Activated CD4-positive, CD25-positive, alpha-beta regulatory T cell (primary cell): Measurements from ENCODE around the gene SFI1.
A peak's percentile ranks its signal among the peaks of the same experiment; 100 is the strongest.
"Not testable (repeated sequence)": the region's sequence is repeated elsewhere in the genome, so short reads cannot be mapped to it uniquely, and the experiment has no call there.

Experiments
- DNase-seq, 4 experiments: peaks; one replicate each; lab custom pipeline; 2025; lab: John Stamatoyannopoulos, UW

The SFI1 gene

DNA sequence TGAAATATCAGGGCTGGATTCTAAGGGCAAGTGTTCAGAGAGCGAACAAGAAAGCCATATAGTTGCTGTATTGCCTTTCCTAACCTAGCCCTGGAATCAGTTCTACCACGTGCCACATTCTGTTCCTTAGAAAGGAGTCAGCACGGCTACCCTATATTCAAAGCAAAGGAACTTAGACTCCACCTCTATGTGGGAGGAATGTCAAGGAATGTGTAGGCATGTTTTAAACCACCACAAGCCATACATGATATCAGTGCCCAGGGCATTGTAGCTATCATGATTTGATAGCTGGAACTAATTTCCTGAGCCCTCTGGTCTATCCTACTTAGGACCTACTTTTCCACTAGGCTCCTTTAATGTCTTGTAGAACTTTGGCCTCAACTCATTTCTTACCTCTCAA, 4.2 kb upstream of the SFI1 start:
- no peak for DNase-seq

DNA sequence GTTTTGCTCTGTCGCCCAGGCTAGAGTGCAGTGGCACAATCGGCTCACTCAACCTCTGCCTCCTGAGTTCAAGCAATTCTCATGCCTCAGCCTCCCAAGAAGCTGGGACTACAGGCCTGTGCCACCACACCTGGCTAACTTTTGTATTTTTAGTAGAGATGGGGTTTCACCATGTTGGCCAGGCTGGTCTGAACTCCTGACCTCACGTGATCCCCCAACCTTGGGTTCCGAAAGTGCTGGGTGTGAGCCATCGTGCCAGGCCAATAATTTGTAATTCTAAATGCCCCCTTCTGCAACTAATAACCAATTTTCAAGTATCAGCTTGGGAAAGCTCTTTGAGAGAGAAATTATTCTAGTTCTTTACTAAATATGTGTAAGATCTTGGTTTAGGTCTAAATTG, 3.0 kb upstream of the SFI1 start:
- DNase-seq, result not testable (repeated sequence)

DNA sequence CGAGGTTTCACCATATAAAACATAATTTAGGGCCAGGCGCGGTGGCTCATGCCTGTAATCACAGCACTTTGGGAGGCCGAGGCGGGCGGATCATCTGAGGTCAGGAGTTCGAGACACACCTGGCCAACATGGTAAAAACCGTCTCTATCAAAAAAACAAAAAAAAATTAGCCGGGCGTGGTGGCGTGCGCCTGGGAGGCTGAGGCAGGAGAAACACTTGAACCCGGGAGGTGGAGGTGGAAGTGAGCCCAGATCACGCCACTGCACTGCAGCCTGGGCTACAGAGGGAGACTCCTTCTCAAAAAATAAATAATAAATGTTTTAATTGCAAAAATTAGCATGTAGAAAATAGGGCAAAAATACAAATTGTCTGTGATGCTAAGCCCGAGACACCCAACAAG, 993 bp upstream of the SFI1 start:
- no peak for DNase-seq

DNA sequence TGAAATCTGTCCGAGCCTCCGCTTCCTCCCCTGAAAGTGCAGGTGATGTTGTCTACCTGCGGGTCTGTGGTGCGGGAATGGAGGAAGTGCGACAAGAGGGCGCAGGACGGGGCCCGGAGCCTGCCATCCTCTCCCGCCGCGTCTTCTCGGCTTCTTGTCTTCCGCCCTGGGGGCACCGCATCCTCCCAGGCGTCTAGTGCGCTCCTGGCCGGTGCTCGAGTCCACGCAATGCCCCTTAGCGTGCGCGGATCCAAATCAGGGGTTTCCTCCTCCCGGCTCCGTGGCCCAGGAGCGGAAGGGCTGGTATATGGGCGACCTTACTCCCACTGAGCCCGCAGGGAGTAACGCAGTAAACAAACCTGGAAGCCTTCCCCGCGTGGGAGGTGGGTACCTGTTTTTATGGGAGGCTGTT, 405 bp downstream of the SFI1 start:
- peak in 2 of 4 experiments; percentile 14 to 25 for DNase-seq

DNA sequence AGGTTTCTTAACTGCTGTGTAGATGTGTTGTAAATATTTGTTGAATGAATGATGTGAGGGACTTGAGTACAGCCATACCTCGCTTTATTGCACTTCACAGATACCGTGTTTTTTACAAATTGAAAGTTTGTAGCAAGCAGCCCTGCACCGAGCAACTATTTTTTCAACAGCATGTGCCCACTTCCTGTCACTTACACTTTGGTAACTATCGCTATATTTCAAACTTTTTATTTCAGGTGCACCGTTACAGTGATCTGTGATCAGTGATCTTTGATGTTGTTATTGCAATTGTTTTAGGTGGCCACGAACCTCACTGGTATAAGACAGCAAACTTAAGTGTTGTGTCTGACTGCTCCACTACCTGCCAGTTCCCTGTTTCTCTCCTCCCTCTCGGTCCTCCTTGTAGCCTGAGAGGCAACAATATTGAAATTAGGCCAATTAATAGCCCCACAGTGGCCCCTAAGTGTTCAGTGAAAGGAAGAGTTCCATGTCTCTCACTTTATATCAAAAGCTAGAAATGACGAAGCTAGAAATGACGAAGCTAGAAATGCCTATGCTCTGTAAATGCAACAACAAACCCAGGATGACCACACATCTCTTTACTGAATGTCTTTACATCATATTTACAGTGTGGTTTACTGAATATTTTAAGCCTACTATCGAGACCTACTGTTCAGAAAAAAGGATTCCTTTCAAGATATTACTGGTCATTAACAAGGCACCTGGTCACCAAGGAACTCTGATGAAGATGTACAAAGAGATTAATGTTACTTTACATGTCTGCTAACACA, 1.0 kb downstream of the SFI1 start:
- DNase-seq, result peak in 1 of 4 experiments; percentile 25

DNA sequence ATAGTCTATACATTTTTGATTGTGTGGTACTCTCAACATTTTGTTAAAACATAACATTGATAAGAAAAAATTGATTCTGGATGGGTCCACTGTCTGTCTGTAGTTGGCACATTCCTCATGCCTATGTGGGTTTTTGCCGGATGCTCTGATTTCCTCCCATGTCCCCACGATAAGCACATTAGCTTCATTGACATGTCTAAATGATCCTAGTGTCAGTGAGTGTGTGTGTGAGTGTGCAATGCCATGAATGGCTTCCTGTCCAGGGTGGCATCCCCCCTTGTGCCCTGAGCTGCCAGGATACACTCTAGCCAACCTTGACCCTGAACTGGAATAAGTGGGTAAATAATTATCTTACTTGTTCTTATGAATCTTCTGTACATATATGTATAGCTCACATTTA, 5.4 kb downstream of the SFI1 start:
- DNase-seq, result no peak

DNA sequence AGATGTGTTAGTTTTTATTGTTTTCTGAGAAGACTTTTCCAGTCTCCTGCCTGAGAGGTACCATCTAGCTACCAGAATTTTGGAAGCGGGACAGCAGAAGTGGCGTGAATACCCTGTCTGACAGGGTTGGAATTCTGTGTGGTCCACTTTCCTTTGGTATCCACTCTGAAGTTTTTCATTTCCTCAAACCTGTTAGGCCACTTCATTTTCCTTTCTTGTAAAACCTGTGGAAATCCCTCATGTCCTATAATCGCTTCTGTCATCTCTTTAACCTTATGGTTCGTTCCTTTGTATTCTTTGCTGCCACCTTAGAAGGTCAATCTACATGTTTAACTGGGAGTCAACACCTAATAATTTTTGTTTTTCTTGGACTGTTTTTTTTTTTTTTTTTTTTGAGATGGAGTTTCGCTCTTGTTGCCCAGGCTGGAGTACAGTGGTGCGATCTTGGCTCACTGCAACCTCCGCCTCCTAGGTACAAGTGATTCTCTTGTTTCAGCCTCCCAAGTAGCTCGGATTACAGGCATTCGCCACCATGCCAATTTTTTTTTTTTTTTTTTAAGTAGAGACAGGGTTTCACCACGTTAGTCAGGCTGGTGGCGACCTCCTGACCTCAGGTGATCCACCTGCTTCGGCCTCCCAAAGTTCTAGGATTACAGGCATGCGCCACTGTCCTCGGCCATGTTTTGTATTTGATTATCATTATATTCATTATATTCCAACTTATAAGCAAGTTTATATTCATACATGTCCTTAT, 7.1 kb downstream of the SFI1 start:
- no peak for DNase-seq

DNA sequence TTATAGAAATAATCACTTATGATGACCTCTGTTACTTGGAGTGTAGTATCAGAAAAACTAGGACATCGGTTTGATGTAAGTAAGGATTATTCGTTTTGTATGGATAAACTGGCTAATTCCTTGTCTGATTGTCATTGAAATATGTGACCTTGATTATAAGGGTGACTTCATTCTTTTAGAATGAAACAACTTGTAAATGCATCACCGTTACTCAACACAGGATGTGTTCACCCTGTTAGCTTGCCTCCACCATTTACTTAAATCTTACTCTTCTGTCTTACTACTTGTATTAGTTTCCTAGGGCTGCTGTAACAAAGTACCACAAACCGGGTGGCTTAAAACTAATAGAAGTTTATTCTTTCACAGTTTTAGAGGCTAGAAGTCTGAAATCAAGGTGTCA, 7.9 kb downstream of the SFI1 start:
- no peak for DNase-seq

DNA sequence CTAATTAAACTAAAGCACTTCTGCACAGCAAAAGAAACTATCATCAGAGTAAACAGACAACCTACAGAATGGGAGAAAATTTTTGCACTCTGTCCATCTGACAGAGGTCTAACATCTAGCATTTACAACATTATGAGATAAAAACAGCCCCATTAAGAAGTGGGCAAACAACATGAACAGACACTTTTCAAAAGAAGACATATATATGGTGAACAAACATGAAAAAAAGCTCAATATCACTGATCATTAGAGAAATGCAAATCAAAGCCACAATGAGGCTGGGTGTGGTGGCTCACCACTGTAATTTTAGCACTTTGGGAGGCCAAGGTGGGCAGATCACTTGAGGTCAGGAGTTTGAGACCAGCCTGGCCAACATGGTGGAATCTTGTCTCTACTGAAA, 11.2 kb downstream of the SFI1 start:
- not testable (repeated sequence) for DNase-seq

DNA sequence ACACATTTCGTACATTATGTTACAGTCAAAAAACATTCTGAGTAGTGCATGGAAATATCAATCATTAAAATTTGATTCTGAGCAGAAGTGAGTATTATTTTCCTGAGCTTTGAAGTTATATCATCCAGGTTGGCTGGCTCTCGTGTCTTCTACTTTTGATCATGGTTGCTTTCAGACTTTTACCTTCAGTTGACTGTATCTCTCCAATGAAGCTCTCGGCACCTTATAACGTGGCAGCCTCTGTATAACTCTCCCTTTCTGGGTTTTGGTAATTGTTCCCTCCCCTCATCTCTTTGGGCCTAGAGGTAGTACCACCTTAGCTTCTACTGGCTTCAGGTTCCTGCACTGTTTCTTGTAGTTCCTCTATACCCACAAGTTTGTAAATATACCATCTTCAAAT, 12.2 kb downstream of the SFI1 start:
- no peak for DNase-seq

DNA sequence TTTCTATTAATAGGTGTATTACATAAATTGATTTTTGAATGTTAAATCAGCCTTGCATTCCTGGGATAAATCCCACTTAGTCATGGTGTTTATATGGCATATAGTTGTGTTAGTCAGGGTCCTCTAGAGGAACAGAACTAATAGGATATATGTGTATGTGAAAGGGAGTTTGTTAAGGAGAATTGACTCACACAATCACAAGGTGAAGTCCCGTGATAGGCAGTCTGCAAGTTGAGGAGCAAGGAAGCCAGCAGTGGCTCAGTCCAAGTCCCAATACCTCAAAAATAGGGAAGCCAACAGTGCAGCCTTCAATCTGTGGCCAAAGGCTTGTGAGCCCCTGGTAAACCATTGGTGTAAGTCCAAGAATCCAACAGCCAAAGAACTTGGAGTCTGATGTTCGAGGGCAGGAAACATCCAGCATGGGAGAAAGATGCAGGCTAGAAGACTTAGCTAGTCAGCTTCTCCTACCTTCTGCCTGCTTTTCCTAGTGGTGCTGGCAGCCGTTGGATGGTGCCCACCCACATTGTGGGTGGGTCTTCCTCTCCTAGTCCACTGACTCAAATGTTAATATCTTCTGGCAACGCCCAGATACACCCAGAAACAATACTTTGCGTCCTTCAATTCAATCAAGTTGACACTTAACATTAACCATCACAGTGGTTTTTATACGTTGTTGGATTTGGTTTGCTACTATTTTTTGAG, 12.9 kb downstream of the SFI1 start:
- no peak for DNase-seq

DNA sequence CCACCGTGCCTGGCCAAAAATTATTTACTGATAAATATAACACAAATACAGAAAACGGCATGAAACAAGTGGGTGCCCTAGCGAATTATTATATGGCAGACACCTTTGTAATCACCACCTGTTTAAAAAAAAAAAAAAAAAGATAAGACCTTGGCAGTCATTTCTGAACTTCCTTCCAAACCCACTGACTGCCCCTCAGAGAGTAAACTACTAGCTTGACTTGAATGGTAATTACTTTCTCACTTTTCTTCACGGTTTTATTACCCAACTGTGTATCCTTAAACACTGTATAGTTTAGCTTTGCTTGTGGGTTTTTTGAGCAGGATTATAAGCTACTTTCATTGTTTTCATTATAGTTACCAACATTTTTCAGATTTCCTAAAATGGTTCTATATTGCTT, 23.7 kb downstream of the SFI1 start:
- no peak for DNase-seq

DNA sequence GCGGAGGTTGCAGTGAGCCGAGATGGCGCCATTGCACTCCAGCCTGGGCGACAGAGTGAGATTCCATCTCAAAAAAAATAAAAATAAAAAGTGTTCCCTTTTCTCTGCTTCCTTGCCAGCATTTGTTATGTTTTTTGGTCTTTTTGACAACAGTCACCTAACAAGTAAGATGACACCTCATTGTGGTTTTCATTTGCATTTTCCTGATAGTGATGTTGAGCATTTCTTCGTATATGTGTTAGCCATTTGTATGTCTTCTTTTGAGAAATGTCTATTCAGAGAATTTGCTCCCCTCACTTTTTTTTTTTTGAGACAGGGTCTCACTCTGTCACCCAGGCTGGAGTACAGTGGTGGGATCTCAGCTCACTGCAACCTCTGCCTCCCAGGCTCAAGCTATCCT, 27.8 kb downstream of the SFI1 start:
- not testable (repeated sequence) for DNase-seq

DNA sequence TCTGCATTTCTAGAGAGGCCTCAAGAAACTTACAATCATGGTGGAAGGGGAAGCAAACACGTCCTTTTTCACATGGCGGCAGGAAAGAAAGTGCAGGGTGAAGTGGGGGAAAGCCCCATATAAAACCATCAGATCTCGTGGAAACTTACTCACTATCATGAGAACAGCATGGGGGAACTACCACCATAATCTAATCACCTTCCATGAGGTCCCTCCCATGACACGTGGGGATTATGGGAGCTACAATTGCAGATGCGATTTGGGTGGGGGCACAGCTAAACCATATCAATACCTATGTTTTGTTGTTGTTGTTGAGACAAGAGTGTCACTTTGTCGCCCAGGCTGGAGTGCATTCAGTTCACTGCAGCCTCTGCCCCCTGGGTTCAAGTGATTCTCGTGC, 29.9 kb downstream of the SFI1 start:
- peak in 1 of 4 experiments; percentile 7 for DNase-seq

DNA sequence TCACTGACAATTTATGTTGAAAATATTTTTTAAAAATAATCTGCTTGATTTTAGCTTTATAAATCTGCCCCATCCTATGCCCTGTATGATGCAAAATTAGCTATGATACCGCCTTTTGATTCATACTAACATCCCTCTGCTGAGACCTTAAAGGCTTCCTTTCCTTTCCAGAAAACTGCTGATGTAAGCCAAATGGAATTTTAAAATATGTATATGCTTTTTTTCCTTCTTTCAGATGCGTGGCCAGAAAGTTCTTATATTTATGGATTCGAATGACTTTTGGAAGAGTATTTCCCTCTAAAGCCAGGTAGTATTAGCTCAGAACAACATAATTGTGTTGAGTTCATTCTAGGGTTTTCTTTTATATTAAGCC, 34.5 kb downstream of the SFI1 start:
- DNase-seq, result no peak

DNA sequence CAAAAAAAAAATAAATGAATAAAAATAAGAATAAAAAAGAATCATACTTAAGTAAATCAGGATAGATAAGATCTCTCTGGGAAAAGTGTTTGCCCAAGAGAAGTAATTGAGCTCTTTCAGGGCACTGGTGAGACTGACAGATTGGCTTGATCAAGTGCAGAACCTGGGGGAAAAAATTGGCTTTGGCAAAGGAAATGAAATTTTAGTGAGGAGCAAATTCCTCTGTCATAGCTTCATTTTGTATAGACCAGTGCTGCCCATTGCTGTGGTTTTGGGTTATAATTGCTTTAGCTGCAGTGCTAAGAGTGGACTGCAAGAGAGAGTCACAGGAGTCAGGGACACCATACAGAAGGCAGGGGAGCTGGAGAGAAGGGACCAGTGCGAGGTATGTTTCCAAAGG, 35.7 kb downstream of the SFI1 start:
- DNase-seq, result no peak

DNA sequence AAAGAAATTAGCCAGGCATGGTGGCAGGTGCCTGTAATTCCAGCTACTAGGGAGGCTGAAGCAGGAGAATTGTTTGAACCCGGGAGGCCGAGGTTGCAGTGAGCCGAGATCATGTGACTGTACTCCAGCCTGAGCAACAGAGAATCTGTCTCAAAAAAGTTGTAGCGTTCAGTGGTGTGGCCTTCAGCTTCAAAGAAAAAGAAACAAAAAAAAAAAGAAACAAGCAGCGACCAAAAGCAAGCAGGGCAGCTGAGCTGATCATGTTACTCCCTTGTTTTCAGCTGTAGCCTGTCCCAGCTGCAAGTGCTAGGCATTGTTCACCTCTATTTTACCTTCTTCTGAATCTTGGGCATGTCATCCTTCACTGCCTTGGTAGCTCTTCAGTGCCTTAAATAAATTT, 37.0 kb downstream of the SFI1 start:
- no peak for DNase-seq

DNA sequence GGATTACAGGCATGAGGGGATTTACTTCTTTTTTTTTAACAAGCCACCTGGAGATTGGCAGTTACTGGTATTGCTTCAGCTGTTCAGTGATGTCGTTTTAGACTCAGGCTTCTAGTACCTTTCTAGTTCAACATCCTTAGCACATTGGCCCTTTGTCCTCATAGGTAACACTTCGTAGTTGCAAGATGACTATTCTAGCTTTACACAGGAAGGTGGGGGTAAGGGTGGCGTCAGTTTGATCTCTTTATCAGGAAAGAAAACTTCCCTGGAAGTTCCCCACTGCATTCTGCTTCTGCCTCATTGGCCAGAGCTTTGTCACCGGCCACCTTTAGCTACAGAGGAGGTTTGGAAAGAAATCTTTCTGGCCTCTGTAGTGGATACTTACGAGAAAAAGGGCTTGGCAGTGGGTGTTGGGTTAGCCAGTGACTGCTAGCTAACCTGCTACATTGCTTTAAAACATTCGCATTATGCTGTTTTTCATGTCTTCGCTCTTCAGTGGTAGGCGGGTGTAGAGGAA, 40.7 kb downstream of the SFI1 start:
- peak in 1 of 4 experiments; percentile 8 for DNase-seq

DNA sequence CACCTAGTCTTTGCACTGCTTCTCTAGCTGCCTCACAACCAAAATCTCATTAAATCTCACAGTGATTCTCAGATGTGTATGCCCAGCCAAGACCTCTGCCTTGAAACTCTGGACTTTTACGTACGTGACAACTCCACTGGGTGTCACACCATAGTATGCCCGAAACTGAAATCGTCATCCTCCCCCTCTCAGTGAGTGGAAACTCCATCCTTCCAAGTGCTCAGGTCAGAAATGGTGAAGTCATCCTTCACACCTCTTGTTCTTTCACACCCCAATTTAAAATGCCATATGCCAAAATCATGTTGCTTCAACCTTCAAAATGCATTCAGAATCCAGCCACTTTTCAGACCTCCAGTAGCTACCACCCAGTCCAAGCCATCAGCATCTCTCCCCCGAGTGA, 42.5 kb downstream of the SFI1 start:
- DNase-seq, result no peak

DNA sequence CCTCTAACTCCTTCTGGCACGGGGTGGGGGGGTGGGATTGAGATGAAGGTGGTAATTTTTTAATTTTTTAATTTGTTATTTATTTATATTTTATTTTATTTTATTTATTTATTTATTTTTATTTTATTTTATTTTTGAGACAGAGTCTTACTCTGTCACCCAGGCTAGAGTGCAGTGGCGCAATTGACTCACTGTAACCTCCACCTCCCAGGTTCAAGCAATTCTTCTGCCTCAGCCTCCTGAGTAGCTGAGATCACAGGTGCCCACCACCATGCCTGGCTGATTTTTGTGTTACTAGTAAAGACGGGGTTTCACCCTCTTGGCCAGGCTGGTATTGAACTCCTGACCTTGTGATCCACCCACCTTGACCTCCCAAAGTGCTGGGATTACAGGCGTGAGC, 43.8 kb downstream of the SFI1 start:
- not testable (repeated sequence) for DNase-seq

DNA sequence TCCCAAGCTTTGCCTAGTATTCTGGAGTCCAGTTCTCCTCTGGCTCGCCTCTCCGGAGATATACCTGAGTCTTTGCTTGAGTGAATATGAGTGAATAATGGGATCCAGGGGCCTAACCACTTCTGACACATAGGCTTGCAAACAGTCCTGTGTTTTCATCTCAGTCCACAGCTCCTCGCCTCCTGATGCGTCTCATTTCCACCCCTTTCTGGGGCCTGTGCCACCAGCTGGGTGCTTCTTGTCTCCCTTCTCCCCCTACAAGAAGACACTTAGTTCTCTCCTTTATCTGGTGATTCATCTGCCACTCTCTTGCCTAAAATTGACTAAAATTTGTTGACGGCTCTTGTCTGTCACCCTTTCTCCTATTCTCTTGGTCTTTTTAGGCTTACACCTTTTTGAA, 44.6 kb downstream of the SFI1 start:
- no peak for DNase-seq
